IMR-90 (cell line): Measurements from ENCODE around the gene ATP2A3. TPM values are rescaled to one million over a fixed set of nuclear protein-coding genes. Genes with fewer than 3 reads are reported as not detected.

Experiments used
- ATAC-seq: fragments of 200-7000 bp; cut with Tn5 transposase; 2 replicates; pipeline ENCODE4 v1.9.1; 2020; ENCODE audit warnings: low read depth, mild to moderate bottlenecking, moderate library complexity
- BruUV-seq: library from RNA; stranded (reverse); fragments of 400-500 nt; replicated peaks from 2 replicates; lab custom pipeline; 2021; lab: Mats Ljungman, UMichigan
- CTCF ChIA-PET: fragments of 300-600 bp; formaldehyde crosslinking; extraction: SDS; loops from one replicate; lab custom pipeline; 2021; ENCODE audit warnings: antibody characterized with exemption; lab: Yijun Ruan, JAX
- POLR2A ChIA-PET: fragments of 300-600 bp; sonication (Branson Sonifier 250); formaldehyde crosslinking; loops from one replicate; lab custom pipeline; 2022; ENCODE audit warnings: antibody characterized with exemption; ENCODE audit not compliant: unreplicated experiment; lab: Charles Lee
- DNase-seq: peaks from one replicate; pipeline ENCODE4 v3.0.0; 2013
- H2AFZ ChIP-seq: replicated peaks from 2 replicates; pipeline ENCODE3; 2013; ENCODE audit warnings: low read length, mild to moderate bottlenecking; ENCODE audit not compliant: poor library complexity
- H2AK5ac ChIP-seq: 2 replicates; pipeline ENCODE4 v1.6.1; 2013; ENCODE audit warnings: low read depth, low read length, inconsistent platforms
- H2AK9ac ChIP-seq: replicated peaks from 2 replicates; pipeline ENCODE3; 2013; ENCODE audit warnings: mild to moderate bottlenecking, low read depth, low read length, moderate library complexity; ENCODE audit not compliant: poor library complexity
- H2BK120ac ChIP-seq: 2 replicates; pipeline ENCODE4 v1.6.1; 2013; ENCODE audit warnings: low read depth, low read length, inconsistent platforms
- H2BK15ac ChIP-seq: 3 replicates; pipeline ENCODE4 v1.6.1; 2013; ENCODE audit warnings: low read depth, low read length, inconsistent platforms
- H2BK20ac ChIP-seq: 2 replicates; pipeline ENCODE4 v1.6.1; 2013; ENCODE audit warnings: low read depth, mild to moderate bottlenecking, inconsistent platforms, low read length, moderate library complexity
- H2BK5ac ChIP-seq: 2 replicates; pipeline ENCODE4 v1.6.1; 2013; ENCODE audit warnings: mild to moderate bottlenecking, low read depth, low read length, inconsistent platforms; ENCODE audit not compliant: poor library complexity, severe bottlenecking
- H3K14ac ChIP-seq: replicated peaks from 2 replicates; pipeline ENCODE4 v1.6.1; 2013; ENCODE audit warnings: low read depth, low read length, inconsistent platforms
- H3K18ac ChIP-seq: 2 replicates; pipeline ENCODE4 v1.6.1; 2013; ENCODE audit warnings: low read depth, low read length, control low read depth
- H3K23ac ChIP-seq: 2 replicates; pipeline ENCODE4 v1.6.1; 2013; ENCODE audit warnings: low read depth, low read length, inconsistent platforms
- H3K27ac ChIP-seq: 2 replicates; pipeline ENCODE4 v1.5.1; 2013; ENCODE audit warnings: mild to moderate bottlenecking, control low read depth, low read length; ENCODE audit not compliant: insufficient read depth
- H3K27me3 ChIP-seq: 2 replicates; pipeline ENCODE4 v1.6.1; 2013; ENCODE audit warnings: low read length; ENCODE audit not compliant: control insufficient read depth, insufficient read depth
- H3K36me3 ChIP-seq: 2 replicates; pipeline ENCODE4 v1.6.1; 2013; ENCODE audit warnings: low read length, mixed read lengths; ENCODE audit not compliant: control insufficient read depth, insufficient read depth
- H3K4ac ChIP-seq: 2 replicates; pipeline ENCODE4 v1.6.1; 2013; ENCODE audit warnings: low read depth, low read length, inconsistent platforms
- H3K4me1 ChIP-seq: 2 replicates; pipeline ENCODE4 v1.6.1; 2013; ENCODE audit warnings: low read length, mixed read lengths; ENCODE audit not compliant: control insufficient read depth, insufficient read depth
- H3K4me2 ChIP-seq: 2 replicates; pipeline ENCODE4 v1.6.1; 2013; ENCODE audit warnings: low read depth, mild to moderate bottlenecking, control low read depth, low read length, moderate library complexity
- H3K4me3 ChIP-seq: 2 replicates; pipeline ENCODE4 v1.5.1; 2013; ENCODE audit warnings: low read depth, mild to moderate bottlenecking, control low read depth, low read length, moderate library complexity; ENCODE audit not compliant: insufficient read depth
- H3K56ac ChIP-seq: 2 replicates; pipeline ENCODE4 v1.6.1; 2013; ENCODE audit warnings: low read length, inconsistent platforms; ENCODE audit not compliant: insufficient read depth; ENCODE audit errors: extremely low read depth
- H3K79me1 ChIP-seq, 2 experiments: 2 replicates each; pipeline ENCODE4 v1.6.1; 2013; ENCODE audit warnings: low read length in 2 of 2, inconsistent platforms in 1 of 2, low read depth in 1 of 2
- H3K9ac ChIP-seq: 2 replicates; pipeline ENCODE4 v1.6.1; 2013; ENCODE audit warnings: low read depth, low read length, control low read depth
- H3K9me1 ChIP-seq: 2 replicates; pipeline ENCODE4 v1.6.1; 2013; ENCODE audit warnings: low read length, inconsistent platforms; ENCODE audit not compliant: insufficient read depth
- H3K9me3 ChIP-seq: 2 replicates; pipeline ENCODE4 v1.6.1; 2013; ENCODE audit warnings: low read length; ENCODE audit not compliant: control insufficient read depth, insufficient read depth
- H4K20me1 ChIP-seq: 2 replicates; pipeline ENCODE4 v1.6.1; 2013; ENCODE audit warnings: low read length, inconsistent platforms; ENCODE audit not compliant: insufficient read depth
- H4K5ac ChIP-seq: 2 replicates; pipeline ENCODE4 v1.6.1; 2013; ENCODE audit warnings: mild to moderate bottlenecking, low read depth, low read length, control low read depth
- H4K8ac ChIP-seq, 2 experiments: 2 replicates each; pipeline ENCODE4 v1.6.1; 2013; ENCODE audit warnings: low read depth in 2 of 2, low read length in 2 of 2, control low read depth in 1 of 2, inconsistent platforms in 1 of 2
- H4K91ac ChIP-seq: 2 replicates; pipeline ENCODE4 v1.6.1; 2013; ENCODE audit warnings: low read depth, low read length, inconsistent platforms; ENCODE audit not compliant: insufficient read depth
- MAZ ChIP-seq: IDR thresholded peaks from 2 replicates; pipeline ENCODE4 v1.6.1; 2012; ENCODE audit warnings: low read depth, mild to moderate bottlenecking, low read length, improper control_type of control experiment, moderate library complexity, borderline replicate concordance
- NFE2L2 ChIP-seq: fragments of 150-350 bp; IDR thresholded peaks from 2 replicates; pipeline ENCODE4 v1.6.1; 2016; ENCODE audit warnings: low read depth, mild to moderate bottlenecking, low read length
- POLR2A ChIP-seq: IDR thresholded peaks from 2 replicates; pipeline ENCODE4 v1.6.1; 2012; ENCODE audit warnings: mild to moderate bottlenecking, low read depth, low read length
- USF2 ChIP-seq: fragments of 150-350 bp; IDR thresholded peaks from 2 replicates; pipeline ENCODE4 v1.6.1; 2017; ENCODE audit warnings: mild to moderate bottlenecking, antibody characterized with exemption, low read length, low read depth
- WGBS, 2 experiments: methylation state at CpG; one replicate each; pipeline versions ENCODE4 v1.1.5 to v1.1.7; 2013; ENCODE audit warnings: missing lambda C conversion rate in 2 of 2; ENCODE audit not compliant: insufficient read length in 1 of 2; ENCODE audit errors: extremely low coverage in 2 of 2; 5-methylcytosine and 5-hydroxymethylcytosine counted together
- dilution Hi-C: fragments of 300-500 bp; cut with HindIII; formaldehyde crosslinking; loops from one replicate; pipeline ENCODE4 v1.14.3; 2018; ENCODE audit warnings: low sequenced_read_pairs; ENCODE audit not compliant: unreplicated experiment
- in situ Hi-C: fragments of 300-500 bp; cut with MboI; formaldehyde crosslinking; loops from 3 replicates; pipeline ENCODE4 v1.14.3; 2019; ENCODE audit warnings: low sequenced_read_pairs, inconsistent platforms, mixed read lengths
- intact Hi-C: fragments of 100-400 bp; cut with micrococcal nuclease; formaldehyde crosslinking; loops from 2 replicates; pipeline ENCODE4 v1.10.0; 2022
- polyA plus RNA-seq, 3 experiments: library from polyadenylated mRNA; depleted of rRNA; stranded (reverse); fragments of >200 nt; gene quantifications; 2 replicates each; pipeline ENCODE4 v1.2.3, GENCODE V29; 2012; ENCODE audit warnings: low replicate concordance in 1 of 3
- total RNA-seq: library from RNA; depleted of rRNA; stranded (reverse); fragments of >200 nt; gene quantifications from 2 replicates; pipeline ENCODE4 v1.2.3, GENCODE V29; 2012

Gene ATP2A3
- total and polyA plus RNA-seq, 2 of the 4 experiments (the other 2 are of a cell fraction), result 0.18 to 0.63 TPM

DNA sequence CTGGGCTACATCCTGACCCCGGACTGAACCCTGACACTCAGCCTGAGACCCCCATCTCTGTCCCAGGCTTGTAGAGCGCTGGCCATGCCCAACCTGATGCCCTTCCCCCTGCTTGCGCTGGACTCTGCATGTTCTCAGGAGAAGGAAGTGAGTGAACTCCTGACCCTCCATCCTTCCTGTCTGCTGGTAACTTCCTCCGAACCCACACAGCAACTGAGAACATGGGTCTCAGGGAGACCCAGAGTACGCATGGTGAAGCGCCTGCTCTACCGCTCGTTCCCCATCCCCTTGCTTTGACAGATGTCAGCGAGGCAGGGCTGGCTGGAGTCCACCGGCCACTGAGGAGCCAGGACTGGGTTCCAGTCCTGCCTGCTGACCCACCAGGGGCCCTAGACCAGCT lies 77.5 kb downstream of the ATP2A3 start:
- no peak overlapping the region for H4K91ac ChIP-seq
- H3K4ac ChIP-seq, result peak overlapping the region; percentile 81
- H3K4me2 ChIP-seq, result no peak overlapping the region
- no peak overlapping the region for H3K23ac ChIP-seq
- peak overlapping the region; percentile 48; the same call in 1 of the 2 replicates for H3K14ac ChIP-seq
- H3K27me3 ChIP-seq, result no peaks in the 10 kb centered on the region
- H3K27ac ChIP-seq, result no peak overlapping the region
- H2AK9ac ChIP-seq, result peak overlapping the region; percentile 37
- H3K18ac ChIP-seq, result no peak overlapping the region
- DNase-seq (no peak), ATAC-seq (no peak)
- TF ChIP-seq MAZ (no peak), USF2 (no peak), NFE2L2 (no peak), POLR2A (no peak)
- H4K8ac ChIP-seq, result no peak overlapping the region
- H3K9me3 ChIP-seq, result no peaks in the 10 kb centered on the region
- H2BK120ac ChIP-seq, result no peak overlapping the region; the same call in 1 of the 2 replicates
- intact Hi-C loops (no loop called here), dilution Hi-C loops (no loop called here), in situ Hi-C loops (no loop called here)
- H2AK5ac ChIP-seq, result peak overlapping the region; percentile 56
- peaks cover 2% of the 10 kb centered on the region; the same call in 1 of the 2 replicates for H4K20me1 ChIP-seq
- H4K5ac ChIP-seq, result no peak overlapping the region
- no peak overlapping the region for H2AFZ ChIP-seq
- POLR2A ChIA-PET, result no interaction called here
- no TSS peak for BruUV-seq
- H2BK15ac ChIP-seq, result no peak overlapping the region
- H3K79me1 ChIP-seq, result peaks cover 14 to 53% of the 10 kb centered on the region in 2 experiments; a peak in 3 of 4 replicates
- H3K56ac ChIP-seq, result no peak overlapping the region
- peaks cover 43% of the 10 kb centered on the region for H3K4me1 ChIP-seq
- WGBS, 2 experiments, result no CpG with 5 or more reads among the region's 10 CpGs
- CTCF ChIA-PET, result no interaction called here
- H3K36me3 ChIP-seq, result peaks cover 7% of the 10 kb centered on the region; the same call in 1 of the 2 replicates
- peaks cover 15% of the 10 kb centered on the region for H3K9me1 ChIP-seq
- H3K4me3 ChIP-seq, result no peak overlapping the region
- no peak overlapping the region for H3K9ac ChIP-seq
- H2BK5ac ChIP-seq, result no peak overlapping the region
- H2BK20ac ChIP-seq, result no peak overlapping the region; the same call in 1 of the 2 replicates
